Ishikawa (cell line): ENCODE measurements around the gene HS3ST4.

Experiments used
- CEBPB ChIP-seq: IDR thresholded peaks from 2 replicates; pipeline ENCODE4 v1.6.1; 2012
- CREB1 ChIP-seq: IDR thresholded peaks from 2 replicates; pipeline ENCODE4 v1.6.1; 2012; ENCODE audit warnings: low read depth
- EGR1 ChIP-seq: IDR thresholded peaks from 2 replicates; pipeline ENCODE4 v1.6.1; 2012
- EP300 ChIP-seq: IDR thresholded peaks from 2 replicates; pipeline ENCODE4 v1.6.1; 2012; ENCODE audit warnings: borderline replicate concordance
- FOXM1 ChIP-seq: IDR thresholded peaks from 2 replicates; pipeline ENCODE4 v1.6.1; 2012; ENCODE audit warnings: low read depth, borderline replicate concordance
- NFIC ChIP-seq: IDR thresholded peaks from 2 replicates; pipeline ENCODE4 v1.6.1; 2012
- RAD21 ChIP-seq: IDR thresholded peaks from 2 replicates; pipeline ENCODE4 v1.6.1; 2012; ENCODE audit warnings: low read depth
- TAF1 ChIP-seq: IDR thresholded peaks from 2 replicates; pipeline ENCODE4 v1.6.1; 2012; ENCODE audit warnings: low read depth, mild to moderate bottlenecking
- TCF12 ChIP-seq: IDR thresholded peaks from 2 replicates; pipeline ENCODE4 v1.6.1; 2012; ENCODE audit warnings: low read depth
- TEAD4 ChIP-seq: IDR thresholded peaks from 2 replicates; pipeline ENCODE4 v1.6.1; 2012
- USF1 ChIP-seq: IDR thresholded peaks from 2 replicates; pipeline ENCODE4 v1.6.1; 2012
- YY1 ChIP-seq: IDR thresholded peaks from 2 replicates; pipeline ENCODE4 v1.6.1; 2012; ENCODE audit warnings: low read depth
- ZBTB7A ChIP-seq: IDR thresholded peaks from 2 replicates; pipeline ENCODE4 v1.6.1; 2012; ENCODE audit warnings: low read depth
- TF ChIP-seq, protein P1 (sequence below): IDR thresholded peaks from 2 replicates; pipeline ENCODE4 v1.6.1; 2012; ENCODE audit warnings: low read depth, mild to moderate bottlenecking
- TF ChIP-seq, protein P2 (sequence below): IDR thresholded peaks from 2 replicates; pipeline ENCODE4 v1.6.1; 2012

The HS3ST4 gene

DNA sequence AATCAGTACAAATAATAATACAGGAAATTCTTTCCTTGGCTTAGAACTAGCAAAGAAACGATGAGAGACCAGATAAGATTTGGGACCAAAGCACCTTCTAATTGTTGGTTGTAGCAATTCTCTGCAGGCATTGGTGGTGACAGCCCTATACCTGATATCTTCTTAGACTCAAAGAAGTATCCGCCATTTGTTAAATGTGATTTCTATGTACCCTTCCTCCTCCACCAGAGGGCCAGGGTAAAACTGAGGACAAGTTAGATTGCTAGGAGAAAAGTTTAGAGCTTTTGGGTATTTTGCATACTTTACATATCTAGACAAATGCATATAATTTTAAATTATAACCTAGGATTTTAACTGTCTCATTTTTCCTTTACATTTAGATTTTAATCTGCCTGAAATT, 304.3 kb downstream of the HS3ST4 start:
- TF ChIP-seq EGR1, result no peak
- TF ChIP-seq ZBTB7A, result no peak
- no peak for TF ChIP-seq CEBPB
- TF ChIP-seq CREB1, result no peak
- TF ChIP-seq, protein P1, sequence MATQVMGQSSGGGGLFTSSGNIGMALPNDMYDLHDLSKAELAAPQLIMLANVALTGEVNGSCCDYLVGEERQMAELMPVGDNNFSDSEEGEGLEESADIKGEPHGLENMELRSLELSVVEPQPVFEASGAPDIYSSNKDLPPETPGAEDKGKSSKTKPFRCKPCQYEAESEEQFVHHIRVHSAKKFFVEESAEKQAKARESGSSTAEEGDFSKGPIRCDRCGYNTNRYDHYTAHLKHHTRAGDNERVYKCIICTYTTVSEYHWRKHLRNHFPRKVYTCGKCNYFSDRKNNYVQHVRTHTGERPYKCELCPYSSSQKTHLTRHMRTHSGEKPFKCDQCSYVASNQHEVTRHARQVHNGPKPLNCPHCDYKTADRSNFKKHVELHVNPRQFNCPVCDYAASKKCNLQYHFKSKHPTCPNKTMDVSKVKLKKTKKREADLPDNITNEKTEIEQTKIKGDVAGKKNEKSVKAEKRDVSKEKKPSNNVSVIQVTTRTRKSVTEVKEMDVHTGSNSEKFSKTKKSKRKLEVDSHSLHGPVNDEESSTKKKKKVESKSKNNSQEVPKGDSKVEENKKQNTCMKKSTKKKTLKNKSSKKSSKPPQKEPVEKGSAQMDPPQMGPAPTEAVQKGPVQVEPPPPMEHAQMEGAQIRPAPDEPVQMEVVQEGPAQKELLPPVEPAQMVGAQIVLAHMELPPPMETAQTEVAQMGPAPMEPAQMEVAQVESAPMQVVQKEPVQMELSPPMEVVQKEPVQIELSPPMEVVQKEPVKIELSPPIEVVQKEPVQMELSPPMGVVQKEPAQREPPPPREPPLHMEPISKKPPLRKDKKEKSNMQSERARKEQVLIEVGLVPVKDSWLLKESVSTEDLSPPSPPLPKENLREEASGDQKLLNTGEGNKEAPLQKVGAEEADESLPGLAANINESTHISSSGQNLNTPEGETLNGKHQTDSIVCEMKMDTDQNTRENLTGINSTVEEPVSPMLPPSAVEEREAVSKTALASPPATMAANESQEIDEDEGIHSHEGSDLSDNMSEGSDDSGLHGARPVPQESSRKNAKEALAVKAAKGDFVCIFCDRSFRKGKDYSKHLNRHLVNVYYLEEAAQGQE, result no peak
- no peak for TF ChIP-seq YY1
- TF ChIP-seq TAF1, result no peak
- no peak for TF ChIP-seq TEAD4
- TF ChIP-seq, protein P2, sequence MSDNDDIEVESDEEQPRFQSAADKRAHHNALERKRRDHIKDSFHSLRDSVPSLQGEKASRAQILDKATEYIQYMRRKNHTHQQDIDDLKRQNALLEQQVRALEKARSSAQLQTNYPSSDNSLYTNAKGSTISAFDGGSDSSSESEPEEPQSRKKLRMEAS, result no peak
- TF ChIP-seq FOXM1, result no peak
- TF ChIP-seq RAD21, result no peak
- TF ChIP-seq TCF12, result no peak
- TF ChIP-seq EP300, result no peak
- no peak for TF ChIP-seq USF1
- TF ChIP-seq NFIC, result no peak

DNA sequence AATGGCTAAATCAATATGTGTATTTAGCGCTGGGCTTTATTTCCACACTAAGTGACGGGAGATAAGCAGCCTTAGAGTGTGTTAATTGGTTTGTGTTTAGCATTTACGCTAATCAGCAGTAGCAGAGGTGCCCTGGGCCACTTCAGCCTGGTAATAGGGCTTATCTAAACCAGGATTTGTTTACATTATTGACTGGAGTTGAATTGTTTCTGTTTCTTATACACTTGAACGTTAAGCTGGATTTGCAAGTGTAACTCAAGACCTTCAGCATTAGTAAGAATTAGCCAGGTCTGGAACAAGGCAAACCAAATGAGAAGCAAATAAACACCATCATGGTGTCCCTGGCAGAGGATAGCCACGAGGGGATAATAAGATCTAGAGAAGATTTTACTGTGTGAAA, 313.6 kb downstream of the HS3ST4 start:
- TF ChIP-seq EGR1 (no peak), TEAD4 (no peak)

DNA sequence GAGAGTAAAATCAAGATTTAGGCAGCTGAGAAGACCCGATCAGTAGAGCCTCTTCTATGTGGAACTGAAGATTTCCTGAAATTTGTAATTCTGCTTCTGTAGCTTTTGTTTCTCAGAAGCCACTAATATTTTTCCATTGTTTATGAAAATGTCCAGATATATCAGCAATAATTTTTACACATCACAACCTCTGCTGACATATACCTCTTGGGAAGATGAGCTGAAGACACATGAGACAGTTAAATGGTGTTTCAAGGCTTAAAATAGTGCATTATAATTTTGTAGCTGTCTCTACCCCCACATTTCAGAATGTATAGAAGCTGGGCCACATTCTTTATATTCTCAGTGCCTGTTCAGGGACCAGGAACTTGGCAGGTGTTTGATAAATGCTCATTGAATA, 320.6 kb downstream of the HS3ST4 start:
- TF ChIP-seq USF1 (no peak), YY1 (no peak), EGR1 (no peak), ZBTB7A (no peak)
- TF ChIP-seq, protein P1, result no peak
- TF ChIP-seq, protein P2, result no peak

DNA sequence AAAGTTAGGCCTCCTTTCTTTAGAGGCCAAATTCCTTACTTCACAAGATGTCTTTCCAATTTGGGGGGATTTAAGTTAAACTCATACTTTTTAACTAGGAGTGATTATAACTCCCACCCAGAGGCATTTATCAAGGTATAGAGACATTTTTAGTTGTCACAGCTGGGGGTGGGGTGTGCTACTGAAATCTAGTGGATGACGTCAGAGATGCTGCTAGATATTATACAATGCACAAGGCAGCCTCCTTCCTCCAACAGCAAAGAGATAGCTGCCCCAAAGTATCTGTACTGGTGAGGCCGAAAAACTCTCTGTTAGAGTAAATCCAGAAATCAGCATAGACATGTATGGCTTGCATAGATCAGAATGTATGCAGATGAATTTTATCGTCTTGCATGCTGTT, 324.0 kb downstream of the HS3ST4 start:
- no peak for TF ChIP-seq TAF1
- TF ChIP-seq TEAD4, result no peak
- TF ChIP-seq, protein P1, result no peak

DNA sequence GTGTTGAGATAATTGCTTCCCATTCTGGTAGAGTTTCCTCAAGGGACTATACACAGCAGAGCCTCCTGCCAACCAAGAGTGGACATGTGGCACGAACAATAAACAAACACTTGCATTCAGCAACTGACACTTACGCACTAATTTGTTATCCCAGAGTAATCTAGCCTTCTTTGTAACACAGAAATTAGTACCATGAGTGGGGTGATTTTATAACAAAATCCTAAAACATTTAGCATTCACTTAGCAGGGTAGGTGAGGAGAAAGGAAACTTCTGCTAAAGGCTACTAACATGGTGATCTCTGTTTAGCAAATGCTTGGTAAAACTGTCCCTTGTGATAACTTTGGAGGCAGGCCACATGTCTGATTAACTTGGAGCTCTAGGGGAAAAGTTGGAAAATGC, 325.2 kb downstream of the HS3ST4 start:
- TF ChIP-seq NFIC (no peak), TAF1 (no peak), RAD21 (no peak), CREB1 (no peak)
- TF ChIP-seq, protein P1, result no peak
